Body of pancreas (tissue), 4 donors: ENCODE data around the gene CDKL4.

Source experiments
- CTCF ChIP-seq, 7 experiments: fragments of 450-650 bp in 4 of 7; fragments of 200-600 bp in 3 of 7; sonication (generic) in 3 of 7; IDR thresholded peaks; one replicate each; pipeline ENCODE4 v1.5.1; 2016 to 2019; ENCODE audit warnings: antibody characterized with exemption in 7 of 7
- POLR2A ChIP-seq, 3 donors: fragments of 450-650 bp; IDR thresholded peaks; one replicate each; pipeline ENCODE4 v1.6.1; 2016; ENCODE audit warnings: antibody characterized with exemption in 3 of 3, mild to moderate bottlenecking in 2 of 3

GRCh38 chr2:39150102-39150562 lies 93.6 kb downstream of the CDKL4 start:
- TF ChIP-seq CTCF (IDR thresholded peaks at IDR 0.05) (no peak), POLR2A (IDR thresholded peaks at IDR 0.05) (no peak)
